Measurements from ENCODE around the gene LASP1. TPM values are rescaled to one million over a fixed set of nuclear protein-coding genes. Genes with fewer than 3 reads are reported as not detected.

Gene LASP1
- total RNA-seq, 4 donors from 2014 or later: 10.7 to 24.1 (median 20.5) TPM

DNA sequence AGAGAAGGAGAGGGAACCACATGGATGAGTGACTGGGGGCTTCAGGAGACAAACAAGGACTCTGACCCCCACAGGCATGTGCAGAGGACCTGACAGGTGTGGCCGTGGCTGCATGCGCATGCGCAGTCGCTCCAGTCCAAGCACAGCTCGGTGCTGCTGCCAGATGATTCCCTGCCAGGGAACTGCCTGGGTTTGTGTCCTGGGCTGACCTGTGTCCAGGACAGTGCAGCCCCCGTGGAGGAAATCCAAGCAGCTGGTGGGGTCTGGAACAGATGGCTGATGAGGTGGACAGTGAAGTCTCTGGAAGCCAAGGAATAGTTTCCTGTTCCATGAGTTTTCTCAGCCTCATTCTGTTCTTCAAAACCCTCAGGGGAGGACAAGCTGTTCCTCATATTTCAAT lies 27.3 kb downstream of the LASP1 start:
- Histone ChIP-seq H3K4me3 (no peak overlapping the region), H3K27me3 (no peaks in the 10 kb centered on the region), H3K9me3 (no peaks in the 10 kb centered on the region), H3K36me3 (no peaks in the 10 kb centered on the region), H3K27ac (peak overlapping the region; percentile 64 to 81 (median 76)), H3K4me1 (peaks cover 59 to 69% of the 10 kb centered on the region in 2 donors)
- DNase-seq (peak; percentile 63 to 85), ATAC-seq (peak; percentile 43 to 47)
- in situ Hi-C loops (cut with MboI; ENCODE audit: low sequenced_read_pairs in 4 of 4) (loop anchor here in 1 of 4 donors (25.0 kb wide), 1 partner anchor 90 kb away; no protein-coding TSS in a partner anchor), intact Hi-C loops (cut with DNase I; ENCODE audit: low total_unique reads) (no loop called here)
- TF ChIP-seq, protein P1, sequence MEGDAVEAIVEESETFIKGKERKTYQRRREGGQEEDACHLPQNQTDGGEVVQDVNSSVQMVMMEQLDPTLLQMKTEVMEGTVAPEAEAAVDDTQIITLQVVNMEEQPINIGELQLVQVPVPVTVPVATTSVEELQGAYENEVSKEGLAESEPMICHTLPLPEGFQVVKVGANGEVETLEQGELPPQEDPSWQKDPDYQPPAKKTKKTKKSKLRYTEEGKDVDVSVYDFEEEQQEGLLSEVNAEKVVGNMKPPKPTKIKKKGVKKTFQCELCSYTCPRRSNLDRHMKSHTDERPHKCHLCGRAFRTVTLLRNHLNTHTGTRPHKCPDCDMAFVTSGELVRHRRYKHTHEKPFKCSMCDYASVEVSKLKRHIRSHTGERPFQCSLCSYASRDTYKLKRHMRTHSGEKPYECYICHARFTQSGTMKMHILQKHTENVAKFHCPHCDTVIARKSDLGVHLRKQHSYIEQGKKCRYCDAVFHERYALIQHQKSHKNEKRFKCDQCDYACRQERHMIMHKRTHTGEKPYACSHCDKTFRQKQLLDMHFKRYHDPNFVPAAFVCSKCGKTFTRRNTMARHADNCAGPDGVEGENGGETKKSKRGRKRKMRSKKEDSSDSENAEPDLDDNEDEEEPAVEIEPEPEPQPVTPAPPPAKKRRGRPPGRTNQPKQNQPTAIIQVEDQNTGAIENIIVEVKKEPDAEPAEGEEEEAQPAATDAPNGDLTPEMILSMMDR (IDR thresholded peaks at IDR 0.05 in 4 of 5, conservative IDR thresholded peaks at IDR 0.05 in 1 of 5): no peak
- TF ChIP-seq POLR2A (IDR thresholded peaks at IDR 0.05): no peak

DNA sequence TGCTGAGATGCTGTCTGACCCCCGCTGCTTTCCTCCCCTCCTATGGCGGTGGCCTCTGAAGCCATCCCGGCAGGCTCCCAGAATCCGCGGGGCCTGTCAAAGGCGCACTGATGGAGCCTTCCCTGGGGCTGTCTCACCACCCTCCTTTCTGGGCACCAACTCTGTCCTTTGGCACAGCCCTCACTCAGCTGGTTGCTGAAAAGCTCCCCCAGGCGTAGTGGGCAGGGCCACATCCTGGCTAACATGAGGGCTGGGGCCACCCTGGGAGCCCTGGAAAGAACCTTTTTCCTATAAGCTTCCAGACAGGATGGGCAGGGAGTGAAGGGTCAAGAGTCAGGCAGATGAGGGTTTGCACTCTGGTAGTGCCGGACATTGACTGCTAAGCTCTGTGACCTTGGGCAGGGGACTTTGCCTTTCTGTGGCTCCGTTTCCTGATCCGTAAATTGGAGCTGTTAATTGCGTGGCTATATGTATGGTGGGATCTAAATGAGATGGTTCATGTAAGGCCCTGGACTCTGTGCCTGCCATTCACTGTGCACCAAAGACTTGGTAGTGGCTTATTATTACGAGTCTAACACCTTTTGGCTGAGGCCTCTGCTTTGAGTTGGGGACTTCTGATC lies 27.9 kb downstream of the LASP1 start:
- peak overlapping the region in 1 of 4 donors; percentile 6 for H3K4me3 ChIP-seq
- no peaks in the 10 kb centered on the region for H3K9me3 ChIP-seq
- ATAC-seq: peak in 1 of 2 donors; percentile 6
- DNase-seq: no peak
- TF ChIP-seq, protein P1 (IDR thresholded peaks at IDR 0.05 in 4 of 5, conservative IDR thresholded peaks at IDR 0.05 in 1 of 5): no peak
- TF ChIP-seq POLR2A (IDR thresholded peaks at IDR 0.05): no peak
- no peaks in the 10 kb centered on the region for H3K27me3 ChIP-seq
- in situ Hi-C loops (cut with MboI; ENCODE audit: low sequenced_read_pairs in 4 of 4) (loop anchor here in 1 of 4 donors (25.0 kb wide), 1 partner anchor 90 kb away; no protein-coding TSS in a partner anchor), intact Hi-C loops (cut with DNase I; ENCODE audit: low total_unique reads) (no loop called here)
- H3K4me1 ChIP-seq: peaks cover 61 to 75% of the 10 kb centered on the region in 2 donors
- H3K36me3 ChIP-seq: no peaks in the 10 kb centered on the region
- H3K27ac ChIP-seq: peak overlapping the region; percentile 64 to 81 (median 76)

DNA sequence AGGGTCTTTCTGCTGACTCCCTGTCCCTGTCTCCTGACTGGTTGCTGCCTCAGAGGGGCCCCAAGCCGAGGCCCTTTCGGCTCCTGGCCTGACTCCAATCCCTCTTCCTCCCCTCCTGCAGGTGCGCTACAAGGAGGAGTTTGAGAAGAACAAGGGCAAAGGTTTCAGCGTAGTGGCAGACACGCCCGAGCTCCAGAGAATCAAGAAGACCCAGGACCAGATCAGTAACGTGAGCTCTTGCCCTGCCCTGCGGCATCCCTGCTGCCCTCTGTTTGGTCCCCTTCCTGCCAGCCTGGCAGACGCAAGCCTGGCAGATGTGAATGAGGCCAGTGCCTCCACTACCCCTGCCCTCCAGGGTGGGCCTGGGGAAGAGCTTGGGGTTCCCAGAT lies 28.4 kb downstream of the LASP1 start:
- intact Hi-C loops (cut with DNase I; ENCODE audit: low total_unique reads) (no loop called here), in situ Hi-C loops (cut with MboI; ENCODE audit: low sequenced_read_pairs in 4 of 4) (loop anchor here in 1 of 4 donors (25.0 kb wide), 1 partner anchor 89 kb away; no protein-coding TSS in a partner anchor)
- Histone ChIP-seq H3K4me3 (no peak overlapping the region), H3K36me3 (no peaks in the 10 kb centered on the region), H3K4me1 (peaks cover 61 to 71% of the 10 kb centered on the region in 2 donors), H3K27ac (peak overlapping the region; percentile 64 to 81 (median 76)), H3K27me3 (no peaks in the 10 kb centered on the region), H3K9me3 (no peaks in the 10 kb centered on the region)
- no peak for TF ChIP-seq POLR2A (IDR thresholded peaks at IDR 0.05)
- TF ChIP-seq, protein P1 (IDR thresholded peaks at IDR 0.05 in 4 of 5, conservative IDR thresholded peaks at IDR 0.05 in 1 of 5): no peak
- DNase-seq (no peak), ATAC-seq (no peak)

DNA sequence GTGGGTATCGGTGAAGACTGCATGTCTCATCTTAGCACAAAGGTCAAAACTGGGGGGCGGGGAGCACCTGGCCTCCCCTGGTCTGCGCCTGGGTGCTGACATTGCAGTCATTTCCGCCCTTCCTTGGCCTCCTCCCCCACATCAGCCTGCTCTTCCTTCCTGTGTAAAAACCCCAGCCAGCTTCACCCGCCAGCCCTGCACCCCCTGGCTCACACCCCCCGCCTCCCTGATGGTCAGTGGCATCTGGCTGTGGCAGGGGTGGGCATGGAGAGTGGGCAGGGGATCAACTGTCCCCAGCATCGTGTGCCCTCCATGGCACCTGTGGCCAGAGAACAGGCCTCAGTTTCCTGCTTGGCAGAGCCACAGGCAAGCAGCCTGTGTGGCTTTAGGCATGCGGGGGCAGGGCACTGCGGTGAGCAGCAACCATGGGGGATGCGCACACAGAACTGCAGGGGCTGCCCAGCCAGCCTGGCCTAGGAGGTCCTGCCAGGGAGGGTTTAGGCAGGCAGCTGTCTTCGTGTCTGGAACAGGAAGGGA lies 29.0 kb downstream of the LASP1 start:
- ATAC-seq (no peak), DNase-seq (peak in 1 of 2 donors; percentile 37)
- Histone ChIP-seq H3K27me3 (no peaks in the 10 kb centered on the region), H3K27ac (peak overlapping the region; percentile 64 to 81 (median 76)), H3K4me1 (peaks cover 56 to 65% of the 10 kb centered on the region in 2 donors), H3K9me3 (no peaks in the 10 kb centered on the region), H3K4me3 (no peak overlapping the region), H3K36me3 (no peaks in the 10 kb centered on the region)
- in situ Hi-C loops (cut with MboI; ENCODE audit: low sequenced_read_pairs in 4 of 4) (loop anchor here in 1 of 4 donors (25.0 kb wide), 1 partner anchor 88 kb away; no protein-coding TSS in a partner anchor), intact Hi-C loops (cut with DNase I; ENCODE audit: low total_unique reads) (no loop called here)
- TF ChIP-seq POLR2A (IDR thresholded peaks at IDR 0.05): no peak
- TF ChIP-seq, protein P1 (IDR thresholded peaks at IDR 0.05 in 4 of 5, conservative IDR thresholded peaks at IDR 0.05 in 1 of 5): no peak
